Kidney epithelial cell (primary cell): ENCODE measurements around the gene AKT3. TPM values are rescaled to one million over a fixed set of nuclear protein-coding genes. Genes with fewer than 3 reads are reported as not detected.

ENCODE experiments used
- DNase-seq: peaks from one replicate; pipeline ENCODE4 v3.0.0-alpha.2; 2010; ENCODE audit warnings: low read depth
- H3K27me3 ChIP-seq: 2 replicates; pipeline ENCODE4 v1.6.0; 2011; ENCODE audit warnings: low read length; ENCODE audit not compliant: control insufficient read depth, insufficient read depth
- H3K36me3 ChIP-seq: 2 replicates; pipeline ENCODE4 v1.5.1; 2011; ENCODE audit warnings: low read length; ENCODE audit not compliant: control insufficient read depth, insufficient read depth
- H3K4me3 ChIP-seq: 2 replicates; pipeline ENCODE4 v1.5.1; 2011; ENCODE audit warnings: low read depth, mild to moderate bottlenecking, control low read depth, low read length
- CTCF ChIP-seq: IDR thresholded peaks from 2 replicates; pipeline ENCODE4 v1.5.1; 2011; ENCODE audit warnings: mild to moderate bottlenecking, moderate library complexity, low read length, control low read depth, inconsistent platforms; ENCODE audit not compliant: insufficient read depth, poor library complexity, severe bottlenecking
- total RNA-seq: library from RNA; depleted of rRNA; stranded (reverse); fragments of >200 nt; gene quantifications from 2 replicates; pipeline ENCODE4 v1.2.3, GENCODE V29; 2015

Gene AKT3
- total RNA-seq, 1 donor from 2014 or later = 13.1 TPM

- TF ChIP-seq CTCF = no peak
- no peak for DNase-seq
- Histone ChIP-seq H3K27me3 (no peaks in the 10 kb centered on the region), H3K36me3 (peaks cover 1% of the 10 kb centered on the region), H3K4me3 (no peak overlapping the region)
Observed at GRCh38 chr1:243500512-243500911, 349.5 kb downstream of the AKT3 start.

GRCh38 chr1:243499711-243500110 is 350.3 kb downstream of the AKT3 start:
- Histone ChIP-seq H3K36me3 (peaks cover 1% of the 10 kb centered on the region), H3K27me3 (no peaks in the 10 kb centered on the region), H3K4me3 (no peak overlapping the region)
- no peak for TF ChIP-seq CTCF
- DNase-seq = no peak

GRCh38 chr1:243499248-243499647 is 350.8 kb downstream of the AKT3 start:
- no peak for DNase-seq
- Histone ChIP-seq H3K4me3 (no peak overlapping the region), H3K27me3 (no peaks in the 10 kb centered on the region), H3K36me3 (peaks cover 1% of the 10 kb centered on the region)
- no peak for TF ChIP-seq CTCF

- no peak overlapping the region for H3K4me3 ChIP-seq
- peaks cover 1% of the 10 kb centered on the region for H3K36me3 ChIP-seq
- no peak for DNase-seq
- no peak for TF ChIP-seq CTCF
- H3K27me3 ChIP-seq = no peaks in the 10 kb centered on the region
Observed at GRCh38 chr1:243497939-243498681, 351.9 kb downstream of the AKT3 start.

- H3K4me3 ChIP-seq = no peak overlapping the region
- no peak for DNase-seq
- no peak for TF ChIP-seq CTCF
- peaks cover 1% of the 10 kb centered on the region for H3K36me3 ChIP-seq
- H3K27me3 ChIP-seq = no peaks in the 10 kb centered on the region
Observed at GRCh38 chr1:243496806-243497205, 353.2 kb downstream of the AKT3 start.

- no peak for DNase-seq
- no peaks in the 10 kb centered on the region for H3K27me3 ChIP-seq
- TF ChIP-seq CTCF = no peak
- no peak overlapping the region for H3K4me3 ChIP-seq
- H3K36me3 ChIP-seq = peaks cover 1% of the 10 kb centered on the region
Observed at GRCh38 chr1:243496187-243496646, 353.8 kb downstream of the AKT3 start.
